ENCODE results near the gene ANKRD44. TPM values are rescaled to one million over a fixed set of nuclear protein-coding genes. Genes with fewer than 3 reads are reported as not detected.
"Not testable (repeated sequence)": the region's sequence is repeated elsewhere in the genome, so short reads cannot be mapped to it uniquely, and the experiment has no call there.

ANKRD44 gene
- 10 to 100 TPM; 21.2 to 24.5 TPM for total RNA-seq
- long read RNA-seq, donor 1, full-length matches to known transcripts: 1 of 4 reads
- long read RNA-seq, donor 1, partial matches to known transcripts: 1 of 4 reads
- long read RNA-seq, donor 1, other reads (novel, unspliced or antisense): 2 of 4 reads
- long read RNA-seq, donor 2, partial matches to known transcripts: 0 of 8 reads
- long read RNA-seq, donor 2, other reads (novel, unspliced or antisense): 5 of 8 reads

DNA sequence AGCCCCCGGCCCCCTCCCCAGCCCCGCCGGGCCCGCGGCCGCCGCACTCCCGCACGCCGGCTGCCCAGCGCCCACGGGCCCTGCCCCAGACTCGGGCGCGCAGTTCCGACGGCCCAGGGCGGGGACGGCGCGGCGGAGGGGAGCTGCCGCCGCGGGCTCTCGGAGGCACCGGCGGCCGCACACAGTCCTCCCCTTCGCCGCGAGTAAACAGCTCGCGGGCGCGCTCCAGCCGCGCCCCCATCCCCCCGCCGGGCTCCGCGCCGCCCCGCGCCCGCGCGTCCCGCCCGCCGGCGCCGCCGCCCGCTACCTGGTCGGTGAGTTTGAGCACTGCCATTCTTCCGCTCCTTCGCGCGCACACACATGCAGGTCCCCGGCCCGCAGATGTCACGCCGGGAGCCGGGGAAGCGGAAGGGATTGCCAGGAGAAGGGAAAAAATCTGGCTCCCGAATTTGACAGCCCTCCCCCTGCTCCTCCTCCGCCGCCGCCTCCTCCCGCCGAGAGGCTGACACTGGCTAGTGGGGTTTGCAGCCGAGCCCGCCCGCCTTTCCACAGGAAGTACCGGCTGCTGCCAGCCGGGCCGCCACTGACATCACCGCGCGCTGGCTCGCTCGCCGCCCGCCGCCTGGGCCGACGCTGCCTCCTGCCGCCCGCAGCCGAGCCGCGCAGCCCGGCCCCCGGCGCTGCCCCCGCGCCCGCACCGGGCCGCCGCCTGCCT is at the start of gene ANKRD44:
Gene ANKRD44 (minus strand): TSS at position 510 of the 715 bp plus-strand sequence. CDS start 176 bp downstream, at position 334.
- intact Hi-C loops (cut with DNase I): loop anchor here in 1 of 2 donors (5.0 to 10.0 kb wide), 3 partner anchors 64 to 203 kb away; no protein-coding TSS in a partner anchor
- DNase-seq (ENCODE audit: low spot score): peak; percentile 98

DNA sequence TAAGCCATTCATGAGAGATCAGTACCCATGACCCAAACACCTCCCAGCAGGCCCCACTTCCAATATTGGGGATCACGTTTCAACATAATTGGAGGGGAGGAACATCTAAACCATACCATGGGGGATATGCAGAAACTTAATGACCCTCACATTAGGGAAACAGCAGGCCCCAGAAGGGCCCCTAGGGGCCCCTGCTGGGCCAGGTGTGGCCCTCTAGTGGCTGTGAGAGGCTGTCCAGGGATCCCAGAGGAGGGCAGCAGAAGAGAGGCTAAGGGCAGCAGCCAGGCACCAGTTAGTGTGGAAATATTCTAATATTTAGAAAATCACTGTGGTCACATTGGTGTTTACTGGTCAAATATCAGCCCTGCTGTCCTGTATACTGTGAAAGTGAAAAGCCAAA is 49.3 kb upstream of the ANKRD44 start:
- intact Hi-C loops (cut with DNase I): no loop called here
- no peak for DNase-seq (ENCODE audit: low spot score)

DNA sequence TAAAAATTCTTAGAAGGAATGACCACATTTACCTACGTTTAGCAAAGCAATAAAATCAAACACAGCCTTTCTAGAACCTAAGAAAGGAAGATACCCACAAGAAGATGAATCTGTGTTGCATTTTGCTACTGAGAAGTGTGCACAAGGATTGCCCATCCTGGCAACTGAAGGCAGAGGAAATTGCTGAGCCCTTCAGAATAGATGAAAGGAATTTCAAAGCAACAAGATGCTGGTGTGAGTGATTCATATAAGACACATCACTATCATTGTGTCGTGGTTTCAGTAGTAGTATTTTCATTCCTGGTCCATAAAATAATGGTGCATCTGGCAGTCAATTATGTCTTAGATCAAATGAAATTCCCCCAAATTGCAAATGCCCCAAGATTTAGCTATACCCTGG is 48.4 kb upstream of the ANKRD44 start:
- intact Hi-C loops (cut with DNase I): no loop called here
- no peak for DNase-seq (ENCODE audit: low spot score)

DNA sequence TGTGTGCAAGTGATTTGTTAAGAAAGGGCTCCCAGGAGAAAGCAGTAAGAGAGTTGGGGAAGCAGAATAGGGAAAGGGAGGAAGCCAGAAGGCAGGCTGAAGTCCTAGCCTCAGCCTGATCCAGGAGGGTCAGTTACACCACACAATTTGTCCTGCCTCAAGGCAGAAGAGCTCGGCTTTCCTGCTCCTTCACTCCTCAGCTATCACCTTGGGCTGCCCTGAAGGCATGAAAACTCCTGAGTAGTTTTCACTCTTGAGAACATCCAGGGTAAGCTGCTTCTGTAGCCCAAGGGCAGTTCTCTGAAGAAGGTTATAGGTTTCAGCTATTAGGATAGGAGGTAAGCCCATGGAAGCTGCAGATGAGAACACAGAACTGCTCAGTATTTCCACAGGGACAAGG is 47.4 kb upstream of the ANKRD44 start:
- intact Hi-C loops (cut with DNase I): no loop called here
- no peak for DNase-seq (ENCODE audit: low spot score)

DNA sequence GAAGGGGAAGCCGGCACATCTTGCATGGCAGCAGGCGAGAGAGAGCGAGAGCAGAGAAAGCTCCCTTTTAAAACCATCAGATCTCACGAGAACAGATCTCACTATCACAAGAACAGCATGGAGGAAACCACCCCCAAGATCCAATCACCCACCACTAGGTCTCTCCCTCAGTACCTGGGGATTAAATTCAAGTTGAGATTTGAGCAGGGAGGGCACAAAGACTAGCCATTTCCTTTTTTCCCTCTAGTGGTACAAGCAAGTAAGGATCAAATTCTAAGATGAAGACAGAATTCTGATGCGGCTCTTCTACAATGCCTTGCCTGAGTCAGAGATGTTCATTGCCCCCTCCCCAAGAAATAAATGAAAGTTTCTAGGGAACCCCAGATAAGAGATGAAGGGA is 45.6 kb upstream of the ANKRD44 start:
- no peak for DNase-seq (ENCODE audit: low spot score)
- intact Hi-C loops (cut with DNase I): no loop called here

DNA sequence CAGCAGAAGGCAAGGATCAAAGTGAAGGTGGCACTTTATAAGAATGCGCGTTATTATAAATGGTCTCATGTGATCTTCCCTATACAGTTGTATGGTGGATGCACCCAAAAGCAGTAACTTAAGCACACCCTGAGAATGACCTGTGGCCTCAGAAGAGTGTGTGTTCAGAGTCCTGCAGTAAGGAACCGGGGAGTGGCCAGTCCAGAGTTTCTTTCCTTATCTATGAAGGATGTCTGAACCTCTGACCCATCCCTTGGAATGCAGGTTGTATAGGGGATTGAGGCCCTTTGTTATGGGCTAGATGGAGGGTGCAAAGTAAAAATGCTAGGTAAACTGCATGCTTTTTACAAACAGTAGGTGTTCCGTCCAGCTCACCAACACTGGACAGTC is 43.6 kb upstream of the ANKRD44 start:
- intact Hi-C loops (cut with DNase I): no loop called here

DNA sequence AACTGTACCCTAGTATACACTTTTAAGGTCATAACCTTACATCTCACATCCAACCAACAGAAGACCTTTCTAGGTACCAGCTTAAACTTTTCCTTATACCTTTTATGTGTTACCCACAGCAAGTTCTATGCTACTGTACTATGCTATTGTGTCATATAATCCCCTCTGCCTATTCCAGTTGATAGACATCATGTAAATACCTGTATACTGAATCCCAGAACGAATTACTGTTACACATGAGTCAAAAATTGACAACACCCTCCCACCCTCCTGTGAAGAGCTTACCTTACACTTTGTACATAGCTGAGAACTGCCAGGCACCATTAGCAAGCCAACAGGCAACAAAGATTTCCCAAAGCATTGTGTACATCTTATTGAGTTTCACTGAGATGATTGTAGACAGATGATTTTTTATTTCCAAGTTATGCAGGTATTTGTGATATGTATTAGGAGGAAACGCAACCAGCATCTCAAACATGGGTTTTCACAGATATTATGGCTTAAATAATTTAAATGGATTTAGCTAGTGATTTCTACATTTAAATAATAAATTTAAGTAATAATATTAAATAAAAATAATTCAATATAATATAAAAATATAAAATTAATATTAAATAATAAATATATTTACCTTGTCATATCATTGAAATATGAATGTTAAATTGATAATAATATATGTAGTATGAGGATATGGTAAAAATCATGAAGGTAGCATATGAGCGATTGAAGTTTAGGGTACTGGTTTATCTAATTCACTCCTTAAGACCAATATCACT is 43.0 kb upstream of the ANKRD44 start:
- DNase-seq (ENCODE audit: low spot score): no peak
- intact Hi-C loops (cut with DNase I): no loop called here

More for the DNA sequence above, 43.6 kb upstream of the ANKRD44 start:
- no peak for DNase-seq (ENCODE audit: low spot score)

DNA sequence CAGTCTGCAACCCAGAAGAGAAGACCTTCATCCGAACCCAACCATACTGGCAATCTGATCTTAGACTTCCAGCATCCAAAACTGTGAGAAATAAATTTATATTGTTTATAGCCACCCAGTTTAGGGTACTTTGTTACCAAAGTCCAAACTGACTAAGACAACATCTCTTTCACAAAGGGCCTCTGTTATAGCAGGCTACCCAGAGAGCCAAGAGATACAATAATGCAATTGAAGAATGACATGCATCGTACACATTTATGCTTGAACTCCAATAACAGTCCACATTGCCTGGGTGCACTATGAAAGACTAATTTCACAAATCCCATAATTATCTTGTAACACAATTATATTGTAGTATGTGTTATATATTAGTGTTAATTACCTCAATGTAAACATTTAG is 39.1 kb upstream of the ANKRD44 start:
- DNase-seq (ENCODE audit: low spot score): no peak
- intact Hi-C loops (cut with DNase I): no loop called here

DNA sequence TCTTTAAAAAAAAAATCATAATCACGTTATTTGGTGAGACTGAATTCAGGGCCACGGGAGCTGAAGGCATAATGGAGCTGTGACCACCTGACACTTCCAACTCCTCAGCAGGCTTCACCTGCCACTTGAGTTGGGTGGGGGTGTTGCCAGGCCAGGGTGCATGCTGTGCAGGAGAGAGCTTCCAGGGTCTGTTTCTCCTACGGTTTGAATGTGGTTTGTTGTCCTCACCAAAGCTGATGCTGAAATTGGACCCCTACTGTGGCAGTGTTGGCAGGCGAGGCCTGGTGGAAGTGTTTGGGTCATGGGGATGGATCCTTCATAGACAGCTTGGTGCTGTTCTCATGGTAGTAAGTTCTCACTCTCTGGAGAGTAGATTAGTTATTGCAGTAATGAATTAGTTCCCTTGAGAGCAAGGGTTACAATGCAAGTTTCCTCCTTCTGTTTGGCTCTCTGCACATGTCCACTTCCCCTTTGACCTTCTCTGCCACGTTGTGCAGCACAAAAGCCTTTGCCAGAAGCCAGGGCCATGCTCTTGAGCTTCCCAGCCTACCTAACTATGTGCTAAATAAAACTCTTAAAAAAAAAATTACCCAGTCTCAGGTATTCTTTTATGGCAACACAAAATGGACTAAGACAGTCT is 38.3 kb upstream of the ANKRD44 start:
- intact Hi-C loops (cut with DNase I): no loop called here
- no peak for DNase-seq (ENCODE audit: low spot score)

DNA sequence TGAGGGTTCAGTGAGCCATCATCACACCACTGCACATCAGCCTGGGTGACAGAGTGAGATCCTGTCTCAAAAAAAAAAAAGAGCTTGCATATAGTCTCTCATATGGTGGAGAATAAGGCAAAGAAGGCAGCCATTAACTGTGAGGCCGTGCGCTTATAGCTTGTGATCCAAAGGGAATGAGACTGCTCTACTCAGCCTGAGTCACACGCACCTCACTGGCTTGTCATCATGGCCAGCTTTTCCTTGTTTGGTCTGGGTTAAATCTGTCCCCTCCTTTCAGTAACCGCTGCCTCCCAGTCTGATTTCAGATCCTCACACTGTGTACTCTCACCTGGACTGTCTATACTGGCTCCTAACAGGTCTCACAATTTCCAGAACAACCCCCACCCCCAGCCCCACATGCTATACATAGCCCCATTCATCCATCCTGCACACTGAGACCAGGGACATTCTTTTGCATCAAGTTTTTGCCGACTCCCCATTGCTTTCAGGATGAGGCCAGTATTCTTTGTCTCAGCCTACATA is 35.3 kb upstream of the ANKRD44 start:
- no peak for DNase-seq (ENCODE audit: low spot score)
- intact Hi-C loops (cut with DNase I): no loop called here

DNA sequence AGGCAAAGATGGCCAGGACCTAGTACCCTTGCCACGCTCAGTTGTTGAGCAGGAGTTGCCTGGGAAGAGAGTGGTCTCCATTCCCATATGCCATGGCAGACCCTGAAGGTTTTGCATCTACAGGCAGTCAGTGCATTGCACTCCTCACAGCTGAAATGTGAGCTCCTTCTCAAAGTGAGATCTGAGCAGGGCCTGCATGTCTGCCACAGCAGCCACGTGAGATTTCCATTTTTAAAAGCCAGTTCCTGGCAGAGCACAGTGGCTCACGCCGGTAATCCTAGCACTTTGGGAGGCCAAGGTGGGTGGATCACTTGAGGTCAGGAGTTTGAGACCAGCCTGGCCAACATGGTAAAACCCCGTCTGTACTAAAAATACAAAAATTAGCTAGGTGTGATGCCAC is 33.4 kb upstream of the ANKRD44 start:
- DNase-seq (ENCODE audit: low spot score); intact Hi-C loops (cut with DNase I): not testable (repeated sequence)

DNA sequence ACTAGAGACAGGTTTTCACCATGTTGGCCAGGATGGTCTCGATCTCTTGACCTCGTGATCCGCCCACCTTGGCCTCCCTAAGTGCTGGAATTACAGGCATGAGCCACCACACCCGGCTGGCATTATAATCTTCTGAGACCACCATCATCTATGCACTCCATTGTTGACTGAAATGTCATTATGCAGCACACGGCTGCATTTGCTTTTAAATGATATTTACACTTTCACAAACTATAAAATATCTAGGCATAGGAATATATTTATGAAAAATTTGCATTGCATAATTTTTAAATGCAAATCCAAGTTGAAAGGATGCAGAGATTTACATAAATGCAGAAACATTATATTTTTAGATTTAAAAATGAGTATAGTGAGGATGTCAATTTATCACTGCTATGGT is 30.0 kb upstream of the ANKRD44 start:
- DNase-seq (ENCODE audit: low spot score): no peak
- intact Hi-C loops (cut with DNase I): no loop called here

DNA sequence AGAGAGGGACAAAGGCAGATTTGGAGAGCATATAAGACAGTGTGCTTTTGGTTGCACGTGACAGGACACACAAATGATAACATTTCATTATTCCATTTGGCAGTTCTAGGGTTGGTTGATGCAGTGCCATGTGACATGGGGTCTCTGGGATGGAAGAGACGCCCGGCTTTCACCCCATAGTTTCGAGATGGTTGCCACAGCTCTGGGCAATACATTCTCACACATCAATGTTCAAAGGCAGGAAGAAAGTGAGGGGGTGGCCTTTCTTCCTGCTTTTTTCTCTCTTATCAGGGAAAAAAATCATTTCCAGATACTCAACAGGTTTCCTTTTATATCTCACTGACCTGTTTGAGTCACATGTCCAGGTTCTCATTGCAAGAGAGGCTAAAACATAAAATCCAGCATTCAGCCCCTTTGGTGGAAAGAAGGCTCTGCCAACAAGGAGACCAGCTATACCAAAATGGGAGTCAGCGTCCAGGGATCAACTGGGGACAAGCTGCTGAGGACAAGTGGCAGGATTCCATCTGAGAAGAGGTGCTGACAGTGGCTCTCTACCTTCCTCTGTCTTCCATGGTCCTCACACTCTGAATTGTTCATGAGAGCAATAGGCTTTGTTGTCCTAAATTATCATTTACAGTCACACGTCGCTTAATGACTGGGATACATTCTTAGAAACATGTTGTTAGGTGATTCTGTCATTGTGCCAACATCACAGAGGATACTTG is 29.1 kb upstream of the ANKRD44 start:
- no peak for DNase-seq (ENCODE audit: low spot score)
- intact Hi-C loops (cut with DNase I): no loop called here

DNA sequence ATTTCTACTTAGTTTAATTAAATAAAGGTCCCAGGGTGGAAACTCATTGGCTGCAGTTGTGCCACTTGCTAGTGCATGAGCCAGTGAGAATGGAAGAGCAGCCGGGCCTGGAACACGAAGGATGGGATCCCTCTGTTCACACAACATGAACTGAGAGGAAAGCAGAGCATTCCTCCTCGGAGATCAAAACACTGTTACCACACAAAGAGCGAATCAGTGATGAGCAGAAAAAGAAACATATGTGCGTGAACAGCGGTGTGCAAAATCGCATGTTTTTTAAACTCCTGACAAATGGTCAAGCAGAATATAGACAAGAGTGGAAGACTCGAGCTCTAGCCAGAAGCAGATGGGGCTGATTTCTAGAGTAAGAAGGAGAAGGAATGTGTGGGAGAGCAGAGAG is 28.4 kb upstream of the ANKRD44 start:
- no peak for DNase-seq (ENCODE audit: low spot score)
- intact Hi-C loops (cut with DNase I): no loop called here

DNA sequence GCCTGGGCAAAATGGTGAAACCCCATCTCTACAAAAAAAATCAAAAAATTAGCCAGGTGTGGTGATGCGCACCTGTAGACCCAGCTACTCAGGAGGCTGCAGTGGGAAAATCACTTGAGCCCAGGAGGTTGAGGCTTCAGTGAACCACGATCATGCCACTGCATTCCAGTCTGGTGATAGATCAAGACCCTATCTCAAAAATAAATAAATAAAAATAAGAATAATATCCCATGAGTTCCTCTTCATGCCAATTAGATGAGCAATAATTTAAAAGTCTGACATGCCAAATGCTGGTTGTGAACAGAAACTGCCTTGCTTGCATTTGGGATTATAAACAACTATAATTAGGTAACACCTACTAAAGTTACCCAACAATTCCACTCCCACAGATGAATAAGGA is 22.1 kb upstream of the ANKRD44 start:
- no peak for DNase-seq (ENCODE audit: low spot score)
- intact Hi-C loops (cut with DNase I): loop anchor here in 1 of 2 donors (2.0 kb wide), 1 partner anchor 36 kb away; no protein-coding TSS in a partner anchor

DNA sequence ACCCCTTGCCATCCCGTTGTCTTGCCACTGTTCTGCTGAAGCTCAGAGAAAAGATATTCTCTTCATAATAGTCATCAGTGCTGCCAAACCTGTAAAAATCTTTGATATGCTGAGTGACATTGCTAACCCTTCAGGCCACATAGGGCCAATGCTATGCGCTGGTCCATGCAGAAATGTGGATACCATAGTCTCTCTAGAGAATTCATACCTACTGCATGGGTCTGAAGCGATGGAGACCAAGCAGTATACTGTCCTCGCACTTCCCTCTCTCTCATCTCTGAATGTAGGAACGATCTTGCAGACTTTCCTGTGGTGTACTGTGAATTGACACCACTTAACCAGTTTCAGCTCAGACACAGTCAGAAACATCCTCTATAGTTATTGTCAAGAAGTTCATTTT is 17.9 kb upstream of the ANKRD44 start:
- no peak for DNase-seq (ENCODE audit: low spot score)
- intact Hi-C loops (cut with DNase I): no loop called here

DNA sequence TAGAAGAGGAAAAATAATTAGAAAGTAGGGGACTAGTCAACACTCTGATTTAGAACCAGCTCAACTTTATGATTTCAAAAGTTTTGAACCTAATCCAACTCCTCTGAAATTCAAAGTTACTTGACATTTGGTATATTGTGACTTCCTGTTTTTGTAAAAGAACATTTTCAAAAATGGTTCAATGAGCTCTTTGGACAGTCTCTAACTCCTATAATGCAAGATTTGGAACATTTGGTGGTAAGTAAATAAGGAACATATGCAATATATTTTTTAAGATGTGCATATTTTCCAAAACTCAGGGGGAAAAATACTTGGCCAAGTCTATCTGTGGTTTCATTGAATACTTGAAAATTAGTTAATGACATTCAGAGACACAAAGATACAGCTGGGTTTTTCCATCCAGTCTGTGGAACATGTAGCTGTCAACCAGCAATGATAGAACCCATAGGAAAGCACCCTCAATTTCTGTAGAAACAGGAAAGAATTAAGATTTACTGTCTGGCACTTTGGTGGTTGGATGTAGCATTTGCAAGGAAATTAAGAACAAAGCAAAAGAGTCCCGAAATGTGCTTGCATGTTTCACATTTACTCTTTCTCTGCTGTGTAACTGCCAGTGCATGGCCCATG is 17.0 kb upstream of the ANKRD44 start:
- intact Hi-C loops (cut with DNase I): no loop called here
- DNase-seq (ENCODE audit: low spot score): no peak

DNA sequence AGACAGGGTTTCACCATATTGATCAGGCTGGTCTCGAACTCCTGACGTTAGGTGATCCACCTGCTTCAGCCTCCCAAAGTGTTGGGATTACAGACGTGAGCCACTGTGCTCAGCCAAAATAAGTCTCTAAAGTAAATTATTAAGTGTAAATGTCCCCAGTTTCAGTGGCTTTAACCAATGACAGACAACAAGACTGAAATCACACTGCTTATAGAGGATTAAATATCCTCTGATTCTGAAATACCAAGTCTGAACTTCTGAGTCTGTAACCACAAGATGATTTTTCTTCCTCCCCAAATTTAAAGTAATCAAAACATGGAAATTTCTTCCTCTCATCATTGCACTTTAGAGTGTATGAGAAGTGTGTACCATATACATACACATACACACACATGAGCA is 16.5 kb upstream of the ANKRD44 start:
- no peak for DNase-seq (ENCODE audit: low spot score)

DNA sequence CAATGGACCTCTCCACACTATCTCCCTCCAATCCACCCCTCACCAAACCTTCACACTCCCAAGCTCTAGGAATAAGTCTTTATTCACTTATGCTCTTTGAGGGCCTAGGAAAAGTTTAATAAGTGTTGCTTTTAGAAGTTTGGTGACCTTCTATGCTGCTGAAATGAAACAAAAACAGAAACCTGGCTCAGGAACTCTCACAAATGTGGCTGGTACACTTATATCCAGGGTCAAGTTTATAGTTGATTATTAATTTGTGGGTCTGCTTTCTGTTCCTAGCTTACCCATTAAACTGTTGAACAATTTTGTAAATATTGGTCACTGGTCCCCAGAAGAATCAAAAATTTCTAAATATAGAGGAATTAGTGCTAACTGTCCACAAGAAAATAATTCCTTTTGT is 14.2 kb upstream of the ANKRD44 start:
- intact Hi-C loops (cut with DNase I): no loop called here
- DNase-seq (ENCODE audit: low spot score): no peak

More for the DNA sequence above, 16.5 kb upstream of the ANKRD44 start:
- intact Hi-C loops (cut with DNase I): no loop called here

Data from posterior vena cava (tissue), 2 donors.